Measurements from ENCODE around the gene TRNT1. TPM values are rescaled to one million over a fixed set of nuclear protein-coding genes. Genes with fewer than 3 reads are reported as not detected.

The TRNT1 gene
- total and polyA plus RNA-seq, 2 experiments from 2014 or later: 33.9 to 36.4 TPM

DNA sequence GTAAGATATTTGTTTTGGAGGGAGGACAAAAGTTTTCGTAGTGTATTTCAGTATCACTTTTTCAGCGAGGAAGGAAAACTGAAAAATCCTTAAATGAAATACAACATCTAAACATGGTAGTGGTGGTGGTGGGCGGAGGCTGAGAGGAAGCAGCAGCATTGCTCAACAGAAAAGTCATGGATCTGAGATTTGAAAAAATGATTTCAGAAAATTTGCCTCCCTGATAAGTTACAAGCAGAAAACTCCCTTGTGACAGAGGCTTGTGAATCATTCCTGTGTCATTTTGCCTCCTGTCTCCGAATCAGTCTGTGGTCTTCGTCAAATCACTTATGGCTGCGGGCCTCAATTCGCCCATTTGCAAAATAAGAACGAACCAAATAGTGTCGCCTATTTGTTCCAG, 53.7 kb downstream of the TRNT1 start:
- Histone ChIP-seq H3K79me2 (replicated peaks; ENCODE audit: insufficient read depth) (peaks cover 38% of the 10 kb centered on the region), H3K36me3 (ENCODE audit: insufficient read depth) (no peaks in the 10 kb centered on the region), H3K4me1 (ENCODE audit: insufficient read depth) (peaks cover 7% of the 10 kb centered on the region; the same call in 1 of the 2 replicates), H2AFZ (peak overlapping the region; percentile 88; the same call in 1 of the 2 replicates), H3K27me3 (ENCODE audit: insufficient read depth) (no peaks in the 10 kb centered on the region), H3F3A (replicated peaks; ENCODE audit: low read depth) (no peaks in the 10 kb centered on the region), H3K9me2 (ENCODE audit: insufficient read depth) (0 out of 2 replicates have a peak, but pooled peaks cover 3% of the 10 kb centered on the region), H3K4me3 (no peak overlapping the region), H3K4me2 (no peak overlapping the region), H3K27ac (ENCODE audit: low read depth) (no peak overlapping the region), H4K20me1 (replicated peaks; ENCODE audit: insufficient read depth) (peaks cover 7% of the 10 kb centered on the region)
- ATAC-seq (no peak), DNase-seq (ENCODE audit: low spot score) (no peak)
- H3K36me3 Mint-ChIP-seq (ENCODE audit: low read depth): no peaks in the 10 kb centered on the region; the same call in 2 of the 3 replicates
- H3K27ac Mint-ChIP-seq: no peak overlapping the region
- H3K9me3 Mint-ChIP-seq: peaks cover 28% of the 10 kb centered on the region
- no peak for TF ChIP-seq EZH2phosphoT487 (IDR thresholded peaks at IDR 0.05; ENCODE audit: unreplicated experiment)
- no peak for TF ChIP-seq STAT1 (IDR thresholded peaks at IDR 0.05; ENCODE audit: unreplicated experiment)
- TF ChIP-seq CREB1 (CRISPR knock-in tag; IDR thresholded peaks at IDR 0.05; ENCODE audit: low read depth): no peak
- TF ChIP-seq ZNF331 (CRISPR knock-in tag; IDR thresholded peaks at IDR 0.05; ENCODE audit: low read depth): no peak
- TF ChIP-seq, protein P1, sequence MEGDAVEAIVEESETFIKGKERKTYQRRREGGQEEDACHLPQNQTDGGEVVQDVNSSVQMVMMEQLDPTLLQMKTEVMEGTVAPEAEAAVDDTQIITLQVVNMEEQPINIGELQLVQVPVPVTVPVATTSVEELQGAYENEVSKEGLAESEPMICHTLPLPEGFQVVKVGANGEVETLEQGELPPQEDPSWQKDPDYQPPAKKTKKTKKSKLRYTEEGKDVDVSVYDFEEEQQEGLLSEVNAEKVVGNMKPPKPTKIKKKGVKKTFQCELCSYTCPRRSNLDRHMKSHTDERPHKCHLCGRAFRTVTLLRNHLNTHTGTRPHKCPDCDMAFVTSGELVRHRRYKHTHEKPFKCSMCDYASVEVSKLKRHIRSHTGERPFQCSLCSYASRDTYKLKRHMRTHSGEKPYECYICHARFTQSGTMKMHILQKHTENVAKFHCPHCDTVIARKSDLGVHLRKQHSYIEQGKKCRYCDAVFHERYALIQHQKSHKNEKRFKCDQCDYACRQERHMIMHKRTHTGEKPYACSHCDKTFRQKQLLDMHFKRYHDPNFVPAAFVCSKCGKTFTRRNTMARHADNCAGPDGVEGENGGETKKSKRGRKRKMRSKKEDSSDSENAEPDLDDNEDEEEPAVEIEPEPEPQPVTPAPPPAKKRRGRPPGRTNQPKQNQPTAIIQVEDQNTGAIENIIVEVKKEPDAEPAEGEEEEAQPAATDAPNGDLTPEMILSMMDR (conservative IDR thresholded peaks at IDR 0.05; ENCODE audit: low read depth in 2 of 2): no peak
- TF ChIP-seq ZNF114 (CRISPR knock-in tag; IDR thresholded peaks at IDR 0.05): no peak
- TF ChIP-seq, protein P2, sequence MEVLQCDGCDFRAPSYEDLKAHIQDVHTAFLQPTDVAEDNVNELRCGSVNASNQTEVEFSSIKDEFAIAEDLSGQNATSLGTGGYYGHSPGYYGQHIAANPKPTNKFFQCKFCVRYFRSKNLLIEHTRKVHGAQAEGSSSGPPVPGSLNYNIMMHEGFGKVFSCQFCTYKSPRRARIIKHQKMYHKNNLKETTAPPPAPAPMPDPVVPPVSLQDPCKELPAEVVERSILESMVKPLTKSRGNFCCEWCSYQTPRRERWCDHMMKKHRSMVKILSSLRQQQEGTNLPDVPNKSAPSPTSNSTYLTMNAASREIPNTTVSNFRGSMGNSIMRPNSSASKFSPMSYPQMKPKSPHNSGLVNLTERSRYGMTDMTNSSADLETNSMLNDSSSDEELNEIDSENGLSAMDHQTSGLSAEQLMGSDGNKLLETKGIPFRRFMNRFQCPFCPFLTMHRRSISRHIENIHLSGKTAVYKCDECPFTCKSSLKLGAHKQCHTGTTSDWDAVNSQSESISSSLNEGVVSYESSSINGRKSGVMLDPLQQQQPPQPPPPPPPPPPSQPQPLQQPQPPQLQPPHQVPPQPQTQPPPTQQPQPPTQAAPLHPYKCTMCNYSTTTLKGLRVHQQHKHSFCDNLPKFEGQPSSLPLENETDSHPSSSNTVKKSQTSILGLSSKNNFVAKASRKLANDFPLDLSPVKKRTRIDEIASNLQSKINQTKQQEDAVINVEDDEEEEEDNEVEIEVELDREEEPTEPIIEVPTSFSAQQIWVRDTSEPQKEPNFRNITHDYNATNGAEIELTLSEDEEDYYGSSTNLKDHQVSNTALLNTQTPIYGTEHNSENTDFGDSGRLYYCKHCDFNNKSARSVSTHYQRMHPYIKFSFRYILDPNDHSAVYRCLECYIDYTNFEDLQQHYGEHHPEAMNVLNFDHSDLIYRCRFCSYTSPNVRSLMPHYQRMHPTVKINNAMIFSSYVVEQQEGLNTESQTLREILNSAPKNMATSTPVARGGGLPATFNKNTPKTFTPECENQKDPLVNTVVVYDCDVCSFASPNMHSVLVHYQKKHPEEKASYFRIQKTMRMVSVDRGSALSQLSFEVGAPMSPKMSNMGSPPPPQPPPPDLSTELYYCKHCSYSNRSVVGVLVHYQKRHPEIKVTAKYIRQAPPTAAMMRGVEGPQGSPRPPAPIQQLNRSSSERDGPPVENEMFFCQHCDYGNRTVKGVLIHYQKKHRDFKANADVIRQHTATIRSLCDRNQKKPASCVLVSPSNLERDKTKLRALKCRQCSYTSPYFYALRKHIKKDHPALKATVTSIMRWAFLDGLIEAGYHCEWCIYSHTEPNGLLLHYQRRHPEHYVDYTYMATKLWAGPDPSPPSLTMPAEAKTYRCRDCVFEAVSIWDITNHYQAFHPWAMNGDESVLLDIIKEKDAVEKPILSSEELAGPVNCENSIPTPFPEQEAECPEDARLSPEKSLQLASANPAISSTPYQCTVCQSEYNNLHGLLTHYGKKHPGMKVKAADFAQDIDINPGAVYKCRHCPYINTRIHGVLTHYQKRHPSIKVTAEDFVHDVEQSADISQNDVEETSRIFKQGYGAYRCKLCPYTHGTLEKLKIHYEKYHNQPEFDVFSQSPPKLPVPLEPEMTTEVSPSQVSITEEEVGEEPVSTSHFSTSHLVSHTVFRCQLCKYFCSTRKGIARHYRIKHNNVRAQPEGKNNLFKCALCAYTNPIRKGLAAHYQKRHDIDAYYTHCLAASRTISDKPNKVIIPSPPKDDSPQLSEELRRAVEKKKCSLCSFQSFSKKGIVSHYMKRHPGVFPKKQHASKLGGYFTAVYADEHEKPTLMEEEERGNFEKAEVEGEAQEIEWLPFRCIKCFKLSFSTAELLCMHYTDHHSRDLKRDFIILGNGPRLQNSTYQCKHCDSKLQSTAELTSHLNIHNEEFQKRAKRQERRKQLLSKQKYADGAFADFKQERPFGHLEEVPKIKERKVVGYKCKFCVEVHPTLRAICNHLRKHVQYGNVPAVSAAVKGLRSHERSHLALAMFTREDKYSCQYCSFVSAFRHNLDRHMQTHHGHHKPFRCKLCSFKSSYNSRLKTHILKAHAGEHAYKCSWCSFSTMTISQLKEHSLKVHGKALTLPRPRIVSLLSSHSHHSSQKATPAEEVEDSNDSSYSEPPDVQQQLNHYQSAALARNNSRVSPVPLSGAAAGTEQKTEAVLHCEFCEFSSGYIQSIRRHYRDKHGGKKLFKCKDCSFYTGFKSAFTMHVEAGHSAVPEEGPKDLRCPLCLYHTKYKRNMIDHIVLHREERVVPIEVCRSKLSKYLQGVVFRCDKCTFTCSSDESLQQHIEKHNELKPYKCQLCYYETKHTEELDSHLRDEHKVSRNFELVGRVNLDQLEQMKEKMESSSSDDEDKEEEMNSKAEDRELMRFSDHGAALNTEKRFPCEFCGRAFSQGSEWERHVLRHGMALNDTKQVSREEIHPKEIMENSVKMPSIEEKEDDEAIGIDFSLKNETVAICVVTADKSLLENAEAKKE (CRISPR knock-in tag; IDR thresholded peaks at IDR 0.05): no peak
- TF ChIP-seq POLR2AphosphoS5 (IDR thresholded peaks at IDR 0.05; ENCODE audit: low read depth): no peak
- TF ChIP-seq EZH2 (IDR thresholded peaks at IDR 0.05; ENCODE audit: low read depth, unreplicated experiment): no peak
- no peak for TF ChIP-seq JUNB (IDR thresholded peaks at IDR 0.05; ENCODE audit: unreplicated experiment)
- TF ChIP-seq, protein P3, sequence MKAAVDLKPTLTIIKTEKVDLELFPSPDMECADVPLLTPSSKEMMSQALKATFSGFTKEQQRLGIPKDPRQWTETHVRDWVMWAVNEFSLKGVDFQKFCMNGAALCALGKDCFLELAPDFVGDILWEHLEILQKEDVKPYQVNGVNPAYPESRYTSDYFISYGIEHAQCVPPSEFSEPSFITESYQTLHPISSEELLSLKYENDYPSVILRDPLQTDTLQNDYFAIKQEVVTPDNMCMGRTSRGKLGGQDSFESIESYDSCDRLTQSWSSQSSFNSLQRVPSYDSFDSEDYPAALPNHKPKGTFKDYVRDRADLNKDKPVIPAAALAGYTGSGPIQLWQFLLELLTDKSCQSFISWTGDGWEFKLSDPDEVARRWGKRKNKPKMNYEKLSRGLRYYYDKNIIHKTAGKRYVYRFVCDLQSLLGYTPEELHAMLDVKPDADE (IDR thresholded peaks at IDR 0.05): no peak
- TF ChIP-seq NANOG (IDR thresholded peaks at IDR 0.05; ENCODE audit: borderline replicate concordance): no peak
- TF ChIP-seq, protein P4, sequence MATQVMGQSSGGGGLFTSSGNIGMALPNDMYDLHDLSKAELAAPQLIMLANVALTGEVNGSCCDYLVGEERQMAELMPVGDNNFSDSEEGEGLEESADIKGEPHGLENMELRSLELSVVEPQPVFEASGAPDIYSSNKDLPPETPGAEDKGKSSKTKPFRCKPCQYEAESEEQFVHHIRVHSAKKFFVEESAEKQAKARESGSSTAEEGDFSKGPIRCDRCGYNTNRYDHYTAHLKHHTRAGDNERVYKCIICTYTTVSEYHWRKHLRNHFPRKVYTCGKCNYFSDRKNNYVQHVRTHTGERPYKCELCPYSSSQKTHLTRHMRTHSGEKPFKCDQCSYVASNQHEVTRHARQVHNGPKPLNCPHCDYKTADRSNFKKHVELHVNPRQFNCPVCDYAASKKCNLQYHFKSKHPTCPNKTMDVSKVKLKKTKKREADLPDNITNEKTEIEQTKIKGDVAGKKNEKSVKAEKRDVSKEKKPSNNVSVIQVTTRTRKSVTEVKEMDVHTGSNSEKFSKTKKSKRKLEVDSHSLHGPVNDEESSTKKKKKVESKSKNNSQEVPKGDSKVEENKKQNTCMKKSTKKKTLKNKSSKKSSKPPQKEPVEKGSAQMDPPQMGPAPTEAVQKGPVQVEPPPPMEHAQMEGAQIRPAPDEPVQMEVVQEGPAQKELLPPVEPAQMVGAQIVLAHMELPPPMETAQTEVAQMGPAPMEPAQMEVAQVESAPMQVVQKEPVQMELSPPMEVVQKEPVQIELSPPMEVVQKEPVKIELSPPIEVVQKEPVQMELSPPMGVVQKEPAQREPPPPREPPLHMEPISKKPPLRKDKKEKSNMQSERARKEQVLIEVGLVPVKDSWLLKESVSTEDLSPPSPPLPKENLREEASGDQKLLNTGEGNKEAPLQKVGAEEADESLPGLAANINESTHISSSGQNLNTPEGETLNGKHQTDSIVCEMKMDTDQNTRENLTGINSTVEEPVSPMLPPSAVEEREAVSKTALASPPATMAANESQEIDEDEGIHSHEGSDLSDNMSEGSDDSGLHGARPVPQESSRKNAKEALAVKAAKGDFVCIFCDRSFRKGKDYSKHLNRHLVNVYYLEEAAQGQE (IDR thresholded peaks at IDR 0.05; ENCODE audit: unreplicated experiment): no peak
- H3K4me1 Mint-ChIP-seq: peaks cover 9% of the 10 kb centered on the region
- peaks cover 2% of the 10 kb centered on the region for H3K27me3 Mint-ChIP-seq (ENCODE audit: insufficient read depth, low read depth, poor library complexity)
- no peak overlapping the region for H3K4me3 Mint-ChIP-seq
